Glutamatergic neuron (in vitro differentiated cells): ENCODE results near the gene AXL. TPM values are rescaled to one million over a fixed set of nuclear protein-coding genes. Genes with fewer than 3 reads are reported as not detected.
A peak's percentile ranks its signal among the peaks of the same experiment; 100 is the strongest.

ENCODE experiments used
- DNase-seq: peaks from one replicate; pipeline ENCODE4 v3.0.0; 2022
- H3K27ac Mint-ChIP-seq: one replicate; pipeline ENCODE4 v1.8.0; 2020; ENCODE audit warnings: mild to moderate bottlenecking, mixed read lengths, inconsistent platforms; ENCODE audit not compliant: unreplicated experiment
- H3K27me3 Mint-ChIP-seq: one replicate; pipeline ENCODE4 v1.8.0; 2020; ENCODE audit warnings: mild to moderate bottlenecking, moderate library complexity, mixed read lengths, inconsistent platforms; ENCODE audit not compliant: unreplicated experiment
- H3K36me3 Mint-ChIP-seq: one replicate; pipeline ENCODE4 v1.8.0; 2020; ENCODE audit warnings: mild to moderate bottlenecking, mixed read lengths, inconsistent platforms; ENCODE audit not compliant: unreplicated experiment
- H3K4me1 Mint-ChIP-seq: one replicate; pipeline ENCODE4 v1.8.0; 2020; ENCODE audit warnings: mild to moderate bottlenecking, low read depth, mixed read lengths, inconsistent platforms; ENCODE audit not compliant: unreplicated experiment
- H3K4me3 Mint-ChIP-seq: one replicate; pipeline ENCODE4 v1.8.0; 2020; ENCODE audit warnings: mild to moderate bottlenecking, mixed read lengths, inconsistent platforms; ENCODE audit not compliant: unreplicated experiment
- H3K9me3 Mint-ChIP-seq: one replicate; pipeline ENCODE4 v1.8.0; 2020; ENCODE audit warnings: mild to moderate bottlenecking, moderate library complexity, mixed read lengths, inconsistent platforms; ENCODE audit not compliant: unreplicated experiment
- CTCF ChIP-seq: fragments of 200-600 bp; sonication (generic); IDR thresholded peaks from one replicate; pipeline ENCODE4 v1.5.0; 2021; ENCODE audit not compliant: partially characterized antibody, unreplicated experiment
- total RNA-seq: library from RNA; stranded (reverse); fragmentation: NEBNext Ultra II Directional; extraction: Animal tissue kit (Norgen Biotek cat#: 25700); gene quantifications from one replicate; pipeline ENCODE4 v1.2.1, GENCODE V29; 2021; ENCODE audit not compliant: unreplicated experiment

Gene AXL
- total RNA-seq, 1 donor from 2014 or later = not detected

- H3K4me1 Mint-ChIP-seq = no peaks in the 10 kb centered on the region
Measured at GRCh38 chr19:41214161-41214560, 4.9 kb upstream of the AXL start.

DNA sequence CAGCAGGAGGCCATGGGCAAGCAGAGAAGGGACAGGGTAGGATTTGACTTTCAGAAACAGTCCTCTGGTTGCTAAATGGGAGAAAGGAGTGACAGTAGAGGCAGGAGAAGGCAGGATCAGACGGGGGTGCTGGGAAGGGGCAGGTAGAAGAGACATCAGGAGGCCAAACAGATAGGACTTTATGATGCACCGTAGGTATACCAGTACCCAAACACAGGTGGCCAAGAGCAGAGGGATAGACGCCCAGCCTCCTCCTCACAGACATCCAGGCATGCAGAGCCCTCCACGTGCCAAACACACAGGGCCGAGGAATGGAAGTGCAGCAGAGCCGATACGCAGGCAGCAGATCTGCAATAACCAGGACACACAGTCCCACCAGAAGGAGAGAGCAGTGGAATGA lies 1.3 kb upstream of the AXL start:
- no peak overlapping the region for H3K27ac Mint-ChIP-seq
- peaks cover 11% of the 10 kb centered on the region for H3K27me3 Mint-ChIP-seq
- no peak for TF ChIP-seq CTCF
- peaks cover 5% of the 10 kb centered on the region for H3K9me3 Mint-ChIP-seq
- H3K4me3 Mint-ChIP-seq = no peak overlapping the region
- no peaks in the 10 kb centered on the region for H3K4me1 Mint-ChIP-seq
- peaks cover 6% of the 10 kb centered on the region for H3K36me3 Mint-ChIP-seq
- no peak for DNase-seq

More at GRCh38 chr19:41214161-41214560, 4.9 kb upstream of the AXL start:
- no peak for TF ChIP-seq CTCF
- H3K4me3 Mint-ChIP-seq = no peak overlapping the region
- H3K27me3 Mint-ChIP-seq = peaks cover 2% of the 10 kb centered on the region
- peaks cover 3% of the 10 kb centered on the region for H3K9me3 Mint-ChIP-seq
- DNase-seq = no peak
- no peak overlapping the region for H3K27ac Mint-ChIP-seq
- H3K36me3 Mint-ChIP-seq = no peaks in the 10 kb centered on the region

- Mint-ChIP-seq H3K4me3 (peak overlapping the region; percentile 44), H3K36me3 (peaks cover 6% of the 10 kb centered on the region), H3K27ac (no peak overlapping the region), H3K4me1 (no peaks in the 10 kb centered on the region), H3K27me3 (peaks cover 11% of the 10 kb centered on the region), H3K9me3 (peaks cover 5% of the 10 kb centered on the region)
- TF ChIP-seq CTCF = no peak
- no peak for DNase-seq
Measured at GRCh38 chr19:41218249-41218614, 791 bp upstream of the AXL start.

- Mint-ChIP-seq H3K4me3 (peak overlapping the region; percentile 38), H3K27me3 (peaks cover 16% of the 10 kb centered on the region), H3K27ac (no peak overlapping the region), H3K4me1 (no peaks in the 10 kb centered on the region), H3K9me3 (peaks cover 3% of the 10 kb centered on the region), H3K36me3 (peaks cover 6% of the 10 kb centered on the region)
- TF ChIP-seq CTCF = no peak
- no peak for DNase-seq
Measured at GRCh38 chr19:41219924-41220567, 1.0 kb downstream of the AXL start.

GRCh38 chr19:41220811-41221210 lies 1.8 kb downstream of the AXL start:
- Mint-ChIP-seq H3K9me3 (peaks cover 3% of the 10 kb centered on the region), H3K4me1 (peaks cover 4% of the 10 kb centered on the region), H3K36me3 (peaks cover 6% of the 10 kb centered on the region), H3K4me3 (no peak overlapping the region), H3K27ac (no peak overlapping the region), H3K27me3 (peaks cover 20% of the 10 kb centered on the region)
- no peak for TF ChIP-seq CTCF
- DNase-seq = no peak
